HEK293 (cell line): ENCODE data around the gene CTCF.

Experiments
- CTCF ChIA-PET: fragments of 350-600 bp; formaldehyde crosslinking; extraction: SDS; loops from one replicate; lab custom pipeline; 2021; ENCODE audit warnings: antibody characterized with exemption; lab: Yijun Ruan, JAX
- POLR2A ChIA-PET: fragments of 300-600 bp; formaldehyde crosslinking; extraction: SDS; loops from one replicate; lab custom pipeline; 2020; ENCODE audit warnings: antibody characterized with exemption, inconsistent platforms; lab: Yijun Ruan, JAX
- H3K27ac ChIP-seq: fragments of 200-500 bp; sonication (Bioruptor generic); 2 replicates; pipeline ENCODE4 v1.5.1; 2014; ENCODE audit warnings: low read depth, low read length, control low read depth, inconsistent platforms; ENCODE audit errors: extremely low read depth
- H3K36me3 ChIP-seq, 2 experiments: fragments of 200-500 bp in 1 of 2; sonication (Bioruptor generic) in 1 of 2; 1 replicate in 1 of 2; 2 replicates in 1 of 2; pipeline ENCODE4 v1.5.1; 2014 to 2017; ENCODE audit warnings: inconsistent platforms in 2 of 2, low read length in 2 of 2; ENCODE audit not compliant: control insufficient read depth in 2 of 2, insufficient read depth in 1 of 2
- H3K4me1 ChIP-seq: fragments of 200-500 bp; sonication (Bioruptor generic); 2 replicates; pipeline ENCODE4 v1.5.1; 2014; ENCODE audit warnings: mild to moderate bottlenecking, low read length, inconsistent platforms; ENCODE audit not compliant: control insufficient read depth, insufficient read depth
- H3K4me3 ChIP-seq: 2 replicates; pipeline ENCODE4 v1.5.1; 2011; ENCODE audit warnings: low read depth, mild to moderate bottlenecking, control low read depth, low read length, moderate library complexity
- H3K9me3 ChIP-seq: fragments of 200-500 bp; sonication (Bioruptor generic); 2 replicates; pipeline ENCODE4 v1.5.1; 2014; ENCODE audit warnings: low read depth, low read length, inconsistent platforms; ENCODE audit not compliant: control insufficient read depth, insufficient read depth
- HIC1 ChIP-seq: fragments of 450-650 bp; formaldehyde crosslinking; IDR thresholded peaks from 2 replicates; pipeline ENCODE4 v1.5.1; 2016; ENCODE audit warnings: missing biosample characterization, missing genetic modification characterization
- KLF1 ChIP-seq: fragments of 450-650 bp; formaldehyde crosslinking; IDR thresholded peaks from 2 replicates; pipeline ENCODE4 v1.5.1; 2016; ENCODE audit warnings: missing biosample characterization, missing genetic modification characterization
- KLF10 ChIP-seq: fragments of 450-650 bp; IDR thresholded peaks from 2 replicates; pipeline ENCODE4 v1.5.1; 2018; ENCODE audit warnings: missing biosample characterization, mild to moderate bottlenecking, missing genetic modification characterization
- KLF16 ChIP-seq: fragments of 450-650 bp; formaldehyde crosslinking; IDR thresholded peaks from 2 replicates; pipeline ENCODE4 v1.5.1; 2017; ENCODE audit warnings: missing biosample characterization, missing genetic modification characterization
- REST ChIP-seq: fragments of 450-650 bp; formaldehyde crosslinking; IDR thresholded peaks from 2 replicates; pipeline ENCODE4 v1.5.1; 2016; ENCODE audit warnings: missing biosample characterization, missing genetic modification characterization
- YY1 ChIP-seq: fragments of 450-650 bp; formaldehyde crosslinking; IDR thresholded peaks from 2 replicates; pipeline ENCODE4 v1.5.1; 2018; ENCODE audit warnings: missing biosample characterization, missing genetic modification characterization
- ZBTB8A ChIP-seq: fragments of 450-650 bp; formaldehyde crosslinking; IDR thresholded peaks from 2 replicates; pipeline ENCODE4 v1.5.1; 2016; ENCODE audit warnings: missing biosample characterization, missing genetic modification characterization
- ZIC2 ChIP-seq: fragments of 450-650 bp; formaldehyde crosslinking; IDR thresholded peaks from 2 replicates; pipeline ENCODE4 v1.5.1; 2016; ENCODE audit warnings: missing biosample characterization, missing genetic modification characterization
- ZNF2 ChIP-seq: fragments of 450-650 bp; formaldehyde crosslinking; IDR thresholded peaks from 2 replicates; pipeline ENCODE4 v1.5.1; 2016; ENCODE audit warnings: missing biosample characterization, missing genetic modification characterization
- ZNF239 ChIP-seq: fragments of 450-650 bp; formaldehyde crosslinking; IDR thresholded peaks from 2 replicates; pipeline ENCODE4 v1.5.1; 2016; ENCODE audit warnings: missing biosample characterization, missing genetic modification characterization
- ZNF354C ChIP-seq: fragments of 450-650 bp; formaldehyde crosslinking; IDR thresholded peaks from 2 replicates; pipeline ENCODE4 v1.5.1; 2016; ENCODE audit warnings: missing biosample characterization, missing genetic modification characterization, low read depth, borderline replicate concordance
- ZNF366 ChIP-seq: fragments of 450-650 bp; formaldehyde crosslinking; conservative IDR thresholded peaks from 2 replicates; pipeline ENCODE4 v1.5.1; 2016; ENCODE audit warnings: missing biosample characterization, missing genetic modification characterization
- ZNF660 ChIP-seq: fragments of 450-650 bp; IDR thresholded peaks from 2 replicates; pipeline ENCODE4 v1.5.1; 2018; ENCODE audit warnings: missing biosample characterization, mild to moderate bottlenecking, missing genetic modification characterization
- ZNF692 ChIP-seq: fragments of 450-650 bp; formaldehyde crosslinking; IDR thresholded peaks from 2 replicates; pipeline ENCODE4 v1.5.1; 2016; ENCODE audit warnings: missing biosample characterization, missing genetic modification characterization
- ZNF768 ChIP-seq: fragments of 450-650 bp; formaldehyde crosslinking; IDR thresholded peaks from 2 replicates; pipeline ENCODE4 v1.5.1; 2018; ENCODE audit warnings: missing biosample characterization, mild to moderate bottlenecking, missing genetic modification characterization

Gene CTCF

GRCh38 chr16:67546761-67547422 lies 15.4 kb upstream of the CTCF start (continued):
- TF ChIP-seq ZNF692 (tag by site-specific recombination) (peak; percentile 70), KLF16 (0 out of 2 replicates have a peak, but pooled peaks have one; percentile 22), YY1 (tag by site-specific recombination) (no peak), HIC1 (0 out of 2 replicates have a peak, but pooled peaks have one; percentile 34), ZNF660 (tag by site-specific recombination) (peak; percentile 78), ZNF2 (tag by site-specific recombination) (peak; percentile 62; the same call in 1 of the 2 replicates), ZNF366 (tag by site-specific recombination) (peak; percentile 39; the same call in 1 of the 2 replicates)

- TF ChIP-seq KLF1 (tag by site-specific recombination) (0 out of 2 replicates have a peak, but pooled peaks have one; percentile 25), REST (tag by site-specific recombination) (no peak), ZIC2 (tag by site-specific recombination) (peak; percentile 84)
- H3K4me3 ChIP-seq = no peak overlapping the region
Observed at GRCh38 chr16:67547423-67548264, 14.7 kb upstream of the CTCF start.

GRCh38 chr16:67548265-67549126 lies 13.8 kb upstream of the CTCF start:
- 0 out of 2 replicates have a peak, but pooled peaks cover 2% of the 10 kb centered on the region for H3K4me1 ChIP-seq
- CTCF ChIA-PET = interaction anchor here (0.5 to 5.5 kb wide), 11 partner anchors 8 to 119 kb away, joined by 3 to 119 read pairs (median 10); partner anchors contain the start of genes C16orf86, CARMIL2, CTCF and ENKD1
- no peak overlapping the region for H3K27ac ChIP-seq
- no peaks in the 10 kb centered on the region for H3K9me3 ChIP-seq
- no peak overlapping the region for H3K4me3 ChIP-seq
- POLR2A ChIA-PET = no interaction called here
- TF ChIP-seq ZBTB8A (tag by site-specific recombination) = no peak
- TF ChIP-seq ZNF354C (tag by site-specific recombination) = no peak
- no peak for TF ChIP-seq ZNF239 (tag by site-specific recombination)
- TF ChIP-seq ZNF768 (tag by site-specific recombination) = no peak
- no peak for TF ChIP-seq ZIC2 (tag by site-specific recombination)
- no peak for TF ChIP-seq KLF10 (tag by site-specific recombination)
- H3K36me3 ChIP-seq = peaks cover 0 to 42% of the 10 kb centered on the region in 2 experiments; a peak in 1 of 3 replicates

More at GRCh38 chr16:67547423-67548264, 14.7 kb upstream of the CTCF start:
- 0 out of 2 replicates have a peak, but pooled peaks cover 2% of the 10 kb centered on the region for H3K4me1 ChIP-seq
- H3K9me3 ChIP-seq = no peaks in the 10 kb centered on the region
- ChIA-PET POLR2A (interaction anchor here (0.5 to 1.7 kb wide), 4 partner anchors 14 to 383 kb away, joined by 3 to 14 read pairs (median 6); partner anchors contain the start of genes CARMIL2 and CTCF), CTCF (interaction anchor here (0.6 to 5.5 kb wide), 38 partner anchors 8 to 619 kb away, joined by 3 to 119 read pairs (median 4); partner anchors contain the start of genes ATP6V0D1, C16orf86, CARMIL2 and CTCF)
- H3K36me3 ChIP-seq = peaks cover 0 to 51% of the 10 kb centered on the region in 2 experiments; a peak in 2 of 3 replicates
- H3K27ac ChIP-seq = no peak overlapping the region
